SU-DHL-6 (cell line): ENCODE results near the gene NAP1L4.

Source experiments
- H2AFZ ChIP-seq: fragments of 200-600 bp; sonication (generic); 2 replicates; pipeline ENCODE4 v1.6.1; 2014; ENCODE audit warnings: low read depth, mild to moderate bottlenecking, moderate library complexity, mixed read lengths, antibody characterized with exemption, low read length; ENCODE audit not compliant: severe bottlenecking
- H3F3A ChIP-seq: fragments of 200-600 bp; shearing (Covaris generic); 2 replicates; pipeline ENCODE4 v1.6.0; 2016; ENCODE audit warnings: antibody characterized with exemption, mild to moderate bottlenecking; ENCODE audit not compliant: insufficient read depth
- H3K27ac ChIP-seq: fragments of 200-600 bp; sonication (generic); 2 replicates; pipeline ENCODE4 v1.5.1; 2016; ENCODE audit warnings: low read depth, mild to moderate bottlenecking, low read length, moderate library complexity, mixed read lengths
- H3K27me3 ChIP-seq: fragments of 200-600 bp; sonication (generic), shearing (Covaris generic); 2 replicates; pipeline ENCODE4 v1.6.0; 2014; ENCODE audit warnings: mild to moderate bottlenecking, low read length
- H3K36me3 ChIP-seq: fragments of 200-600 bp; sonication (generic); 2 replicates; pipeline ENCODE4 v1.6.1; 2014; ENCODE audit warnings: mild to moderate bottlenecking, low read length, mixed read lengths
- H3K4me2 ChIP-seq: fragments of 300-600, 200-600 bp; shearing (Covaris generic), sonication (generic); 2 replicates; pipeline ENCODE4 v1.6.0; 2014; ENCODE audit warnings: low read length, low read depth, mild to moderate bottlenecking; ENCODE audit not compliant: poor library complexity, severe bottlenecking
- H3K4me3 ChIP-seq: fragments of 200-600 bp; sonication (generic); 2 replicates; pipeline ENCODE4 v1.5.1; 2014; ENCODE audit warnings: antibody characterized with exemption, low read length, mild to moderate bottlenecking, mixed read lengths; ENCODE audit not compliant: insufficient read depth, poor library complexity, severe bottlenecking
- H3K79me2 ChIP-seq: fragments of 200-600 bp; sonication (generic); 2 replicates; pipeline ENCODE4 v1.6.1; 2014; ENCODE audit warnings: mild to moderate bottlenecking, low read length, moderate library complexity; ENCODE audit not compliant: insufficient read depth
- H3K9ac ChIP-seq: fragments of 200-600 bp; sonication (generic); 2 replicates; pipeline ENCODE4 v1.7.0; 2014; ENCODE audit warnings: mild to moderate bottlenecking, low read length
- H3K9me2 ChIP-seq: fragments of 200-600 bp; sonication (generic); replicated peaks from 2 replicates; pipeline ENCODE4 v1.6.1; 2014; ENCODE audit warnings: low read length; ENCODE audit not compliant: insufficient read depth
- H3K9me3 ChIP-seq: fragments of 200-600 bp; sonication (generic); 2 replicates; pipeline ENCODE4 v1.6.1; 2014; ENCODE audit warnings: low read length, mixed read lengths; ENCODE audit not compliant: insufficient read depth
- H4K20me1 ChIP-seq: fragments of 200-600 bp; sonication (generic); 2 replicates; pipeline ENCODE4 v1.6.1; 2014; ENCODE audit warnings: low read depth, mild to moderate bottlenecking, antibody characterized with exemption, low read length, moderate library complexity, mixed read lengths
- EZH2phosphoT487 ChIP-seq: fragments of 200-600 bp; sonication (generic), shearing (Covaris generic); conservative IDR thresholded peaks from 2 replicates; pipeline ENCODE4 v1.6.1; 2018; ENCODE audit warnings: mild to moderate bottlenecking, antibody characterized with exemption, low read length, moderate library complexity, mixed read lengths
- TF ChIP-seq, protein P1 (sequence below): fragments of 200-600 bp; sonication (generic); IDR thresholded peaks from one replicate; pipeline ENCODE4 v1.5.1; 2017; ENCODE audit warnings: antibody characterized with exemption, mild to moderate bottlenecking, low read length, moderate library complexity; ENCODE audit not compliant: insufficient read depth, poor library complexity, severe bottlenecking

The NAP1L4 gene

DNA sequence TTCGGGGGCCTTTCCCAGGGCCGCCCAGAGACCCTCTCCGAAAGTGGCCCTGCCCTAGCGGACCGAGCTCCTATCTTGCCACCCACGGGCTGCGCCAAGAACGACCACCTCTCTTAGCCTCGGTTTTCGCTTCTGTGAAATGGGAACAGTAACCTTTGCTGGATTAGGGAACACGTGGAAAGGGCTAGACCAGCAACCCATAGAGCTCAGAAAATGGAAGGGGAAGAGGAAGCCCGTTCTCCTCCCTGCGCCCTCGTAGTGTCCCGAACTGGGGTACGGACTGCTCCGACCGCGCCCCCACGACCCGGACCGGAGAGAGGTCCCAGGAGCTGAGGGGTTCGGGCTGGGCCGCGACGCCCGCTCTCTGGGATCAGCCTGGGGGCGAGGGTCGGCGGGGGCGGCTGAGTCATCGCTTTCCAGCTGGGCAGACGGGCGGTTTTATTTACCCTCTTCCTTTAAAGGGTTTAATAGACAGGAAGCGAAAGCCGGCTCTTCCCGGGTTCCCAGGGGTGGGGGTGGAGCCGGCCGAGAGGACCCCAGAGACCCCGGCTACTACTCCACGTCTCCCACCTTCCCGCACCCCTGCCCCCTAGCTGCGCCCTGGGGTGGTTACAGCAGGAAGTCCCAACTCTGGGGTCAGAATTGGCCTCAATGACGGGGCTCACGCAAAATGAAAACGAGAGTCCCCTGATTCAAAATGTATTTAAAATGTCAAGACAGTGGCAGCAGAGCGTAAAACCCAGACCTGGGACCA lies 62.0 kb downstream of the NAP1L4 start:
- Histone ChIP-seq H3K27me3 (no peaks in the 10 kb centered on the region), H3K4me2 (no peak overlapping the region), H3F3A (no peaks in the 10 kb centered on the region), H4K20me1 (no peaks in the 10 kb centered on the region), H3K36me3 (no peaks in the 10 kb centered on the region), H3K79me2 (no peaks in the 10 kb centered on the region), H3K9me2 (no peaks in the 10 kb centered on the region), H2AFZ (no peak overlapping the region), H3K27ac (no peak overlapping the region), H3K9me3 (no peaks in the 10 kb centered on the region), H3K9ac (no peak overlapping the region), H3K4me3 (no peak overlapping the region)
- TF ChIP-seq, protein P1, sequence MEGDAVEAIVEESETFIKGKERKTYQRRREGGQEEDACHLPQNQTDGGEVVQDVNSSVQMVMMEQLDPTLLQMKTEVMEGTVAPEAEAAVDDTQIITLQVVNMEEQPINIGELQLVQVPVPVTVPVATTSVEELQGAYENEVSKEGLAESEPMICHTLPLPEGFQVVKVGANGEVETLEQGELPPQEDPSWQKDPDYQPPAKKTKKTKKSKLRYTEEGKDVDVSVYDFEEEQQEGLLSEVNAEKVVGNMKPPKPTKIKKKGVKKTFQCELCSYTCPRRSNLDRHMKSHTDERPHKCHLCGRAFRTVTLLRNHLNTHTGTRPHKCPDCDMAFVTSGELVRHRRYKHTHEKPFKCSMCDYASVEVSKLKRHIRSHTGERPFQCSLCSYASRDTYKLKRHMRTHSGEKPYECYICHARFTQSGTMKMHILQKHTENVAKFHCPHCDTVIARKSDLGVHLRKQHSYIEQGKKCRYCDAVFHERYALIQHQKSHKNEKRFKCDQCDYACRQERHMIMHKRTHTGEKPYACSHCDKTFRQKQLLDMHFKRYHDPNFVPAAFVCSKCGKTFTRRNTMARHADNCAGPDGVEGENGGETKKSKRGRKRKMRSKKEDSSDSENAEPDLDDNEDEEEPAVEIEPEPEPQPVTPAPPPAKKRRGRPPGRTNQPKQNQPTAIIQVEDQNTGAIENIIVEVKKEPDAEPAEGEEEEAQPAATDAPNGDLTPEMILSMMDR = no peak

DNA sequence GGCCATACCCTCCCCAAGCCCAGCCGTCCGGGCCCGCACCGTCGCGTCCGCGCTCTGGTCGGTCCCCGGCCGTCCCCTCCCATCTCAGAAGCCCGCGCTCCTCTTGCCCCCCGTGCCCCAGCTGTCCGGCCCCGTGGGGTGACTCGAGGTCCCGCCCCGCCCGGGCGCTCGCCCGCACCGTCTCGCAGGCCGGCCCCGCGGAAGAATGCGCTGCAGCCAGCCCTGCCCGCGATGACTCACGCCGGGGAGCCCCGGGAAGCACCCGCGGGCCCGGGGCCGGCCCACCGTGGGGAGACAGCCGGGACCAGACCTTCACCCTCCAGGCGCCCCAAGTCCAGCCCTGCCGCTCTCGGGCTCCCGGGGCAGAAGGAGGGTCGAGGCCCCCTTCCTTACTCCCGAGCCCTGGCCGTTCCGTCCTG lies 62.6 kb downstream of the NAP1L4 start:
- no peaks in the 10 kb centered on the region for H3F3A ChIP-seq
- no peak overlapping the region for H3K4me2 ChIP-seq
- TF ChIP-seq EZH2phosphoT487 = no peak
- TF ChIP-seq, protein P1 = no peak
- no peaks in the 10 kb centered on the region for H3K36me3 ChIP-seq
- no peak overlapping the region for H3K27ac ChIP-seq
- no peak overlapping the region for H3K9ac ChIP-seq
- H4K20me1 ChIP-seq = no peaks in the 10 kb centered on the region
- no peaks in the 10 kb centered on the region for H3K9me3 ChIP-seq
- H3K79me2 ChIP-seq = no peaks in the 10 kb centered on the region
- H3K4me3 ChIP-seq = no peak overlapping the region
- no peaks in the 10 kb centered on the region for H3K9me2 ChIP-seq
- H2AFZ ChIP-seq = no peak overlapping the region
- H3K27me3 ChIP-seq = no peaks in the 10 kb centered on the region

DNA sequence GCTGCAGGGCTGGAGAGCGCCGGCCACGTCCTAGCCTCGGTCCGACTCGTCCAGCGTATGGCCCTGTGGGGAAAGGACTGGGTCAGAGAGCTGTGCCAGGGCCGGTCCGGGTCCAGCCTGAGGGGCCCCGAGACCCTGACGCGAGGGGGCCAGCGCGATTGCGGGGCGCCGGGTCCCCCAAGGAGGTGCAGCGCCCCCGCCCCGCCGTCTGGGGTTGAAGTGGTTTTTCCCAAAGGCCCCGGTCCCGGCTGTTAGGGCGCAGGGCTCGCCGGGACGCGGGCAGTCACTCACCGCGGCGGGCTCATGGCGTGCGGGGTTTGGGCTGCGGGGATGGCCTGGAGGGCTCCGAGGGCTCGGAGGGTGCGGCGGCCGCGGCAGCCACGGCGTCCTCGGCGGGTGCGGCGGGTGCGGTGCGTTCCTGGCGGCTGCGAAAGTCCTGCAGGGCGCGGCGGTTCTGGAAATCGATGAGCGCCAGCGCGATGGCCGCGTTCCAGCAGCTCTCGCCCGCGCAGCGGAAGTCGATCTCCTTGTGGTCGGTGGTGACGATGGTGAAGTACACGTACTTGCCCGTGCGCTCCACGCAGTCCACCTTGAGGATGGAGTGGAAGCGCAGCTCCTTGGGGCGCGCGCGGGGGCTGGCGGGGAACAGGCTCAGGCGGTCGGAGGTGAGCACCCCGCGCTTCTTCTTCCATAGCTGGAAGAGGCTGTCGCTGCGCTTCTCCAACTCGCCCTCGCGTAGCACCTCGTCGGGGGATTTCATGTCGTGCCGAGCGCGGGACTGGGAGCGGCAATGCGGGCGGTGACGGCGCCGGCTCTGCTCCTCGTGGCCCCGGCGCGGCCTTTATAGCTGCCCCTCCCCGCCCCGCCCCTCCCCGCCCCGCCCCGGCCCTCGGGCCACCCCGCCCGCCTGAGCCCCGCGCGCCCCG lies 63.3 kb downstream of the NAP1L4 start, which contains the start of gene PHLDA2:
Gene PHLDA2 (minus strand): TSS at position 816 of the 926 bp plus-strand sequence. CDS start 56 bp downstream, at position 760.
- Histone ChIP-seq H3K9ac (no peak within 1 kb of the TSS), H3K36me3 (no peaks in the 10 kb centered on the region), H4K20me1 (no peaks in the 10 kb centered on the region), H3K27me3 (no peaks in the 10 kb centered on the region), H3K4me3 (no peak within 1 kb of the TSS), H3K9me3 (no peaks in the 10 kb centered on the region), H3K9me2 (no peaks in the 10 kb centered on the region), H3K79me2 (no peaks in the 10 kb centered on the region), H2AFZ (no peak within 1 kb of the TSS), H3K4me2 (no peak within 1 kb of the TSS), H3K27ac (no peak within 1 kb of the TSS), H3F3A (no peaks in the 10 kb centered on the region)
- TF ChIP-seq, protein P1 = no peak
- TF ChIP-seq EZH2phosphoT487 = no peak
